GM20000 (cell line): ENCODE results near the gene PCDHGB3.
"Not testable (repeated sequence)": the region's sequence is repeated elsewhere in the genome, so short reads cannot be mapped to it uniquely, and the experiment has no call there.

Source experiments
- DNase-seq: peaks from one replicate; pipeline ENCODE4 v3.0.0; 2012; ENCODE audit warnings: low spot score
- CTCF ChIP-seq: IDR thresholded peaks from 2 replicates; pipeline ENCODE4 v1.5.1; 2012; ENCODE audit warnings: mild to moderate bottlenecking, control low read depth; ENCODE audit errors: extremely low read depth, missing control alignments

PCDHGB3 gene

GRCh38 chr5:141342773-141343172, 27.3 kb upstream of the PCDHGB3 start:
- no peak for DNase-seq
- no peak for TF ChIP-seq CTCF

- TF ChIP-seq CTCF: peak; percentile 3
- peak; percentile 69 for DNase-seq
These were observed 26.6 kb upstream of the PCDHGB3 start, which contains the start of gene PCDHGA3 for GRCh38 chr5:141343242-141343952. PCDHGA3 (plus strand) TSS chr5:141343829; CDS start chr5:141344034, 205 bp downstream.

GRCh38 chr5:141343953-141344463, 26.0 kb upstream of the PCDHGB3 start:
- no peak for TF ChIP-seq CTCF
- DNase-seq: no peak

GRCh38 chr5:141345327-141345726, 24.7 kb upstream of the PCDHGB3 start:
- no peak for TF ChIP-seq CTCF
- no peak for DNase-seq

- DNase-seq: not testable (repeated sequence)
These were observed 24.0 kb upstream of the PCDHGB3 start for GRCh38 chr5:141346017-141346416.

GRCh38 chr5:141349917-141350619, 20.0 kb upstream of the PCDHGB3 start, which contains the start of gene PCDHGB1:
PCDHGB1 (plus strand) TSS chr5:141350099; CDS start chr5:141350261, 162 bp downstream.
- TF ChIP-seq CTCF: peak; percentile 67
- peak; percentile 85 for DNase-seq

- DNase-seq: no peak
- TF ChIP-seq CTCF: no peak
These were observed 18.5 kb upstream of the PCDHGB3 start for GRCh38 chr5:141351591-141351990.
